Neural cell (in vitro differentiated cells): ENCODE data around the gene FNDC1. TPM values are rescaled to one million over a fixed set of nuclear protein-coding genes. Genes with fewer than 3 reads are reported as not detected.

ENCODE experiments used
- H2AFZ ChIP-seq: fragments of 200-600, 300-800 bp; sonication (generic), shearing (Covaris generic); 2 replicates; pipeline ENCODE4 v1.6.0; 2014; ENCODE audit warnings: low read depth, mild to moderate bottlenecking, antibody characterized with exemption, low read length, moderate library complexity
- H3F3A ChIP-seq: fragments of 200-600 bp; shearing (Covaris generic); 2 replicates; pipeline ENCODE4 v1.6.1; 2016; ENCODE audit warnings: mild to moderate bottlenecking, moderate library complexity, mixed read lengths, antibody characterized with exemption, low read length; ENCODE audit not compliant: insufficient read depth, poor library complexity, severe bottlenecking
- H3K27ac ChIP-seq: fragments of 200-600, 300-800 bp; sonication (generic), shearing (Covaris generic); 2 replicates; pipeline ENCODE4 v1.5.1; 2014; ENCODE audit warnings: mild to moderate bottlenecking, low read length, moderate library complexity
- H3K27me3 ChIP-seq: fragments of 300-800, 200-600 bp; sonication (generic), shearing (Covaris generic); 2 replicates; pipeline ENCODE4 v1.6.0; 2014; ENCODE audit warnings: mild to moderate bottlenecking, low read depth, low read length, moderate library complexity; ENCODE audit not compliant: insufficient read depth
- H3K36me3 ChIP-seq: fragments of 300-800, 200-600 bp; sonication (generic), shearing (Covaris generic); 2 replicates; pipeline ENCODE4 v1.5.1; 2014; ENCODE audit warnings: mild to moderate bottlenecking, antibody characterized with exemption, low read length, moderate library complexity; ENCODE audit not compliant: insufficient read depth
- H3K4me2 ChIP-seq: fragments of 300-800, 200-600 bp; sonication (generic), shearing (Covaris generic); 2 replicates; pipeline ENCODE4 v1.6.0; 2014; ENCODE audit warnings: mild to moderate bottlenecking, low read length
- H3K4me3 ChIP-seq: fragments of 300-800, 200-600 bp; sonication (generic), shearing (Covaris generic); 2 replicates; pipeline ENCODE4 v1.5.1; 2014; ENCODE audit warnings: mild to moderate bottlenecking, low read length, moderate library complexity
- H3K79me2 ChIP-seq: fragments of 200-600 bp; shearing (Covaris generic); replicated peaks from 2 replicates; pipeline ENCODE4 v1.6.0; 2014; ENCODE audit warnings: mild to moderate bottlenecking, low read length, moderate library complexity; ENCODE audit not compliant: insufficient read depth
- H3K9ac ChIP-seq: fragments of 300-800, 200-600 bp; sonication (generic), shearing (Covaris generic); 2 replicates; pipeline ENCODE4 v1.6.1; 2016; ENCODE audit warnings: mild to moderate bottlenecking, low read length, mixed read lengths
- H3K9me2 ChIP-seq: fragments of 200-600 bp; shearing (Covaris generic); 2 replicates; pipeline ENCODE4 v1.6.1; 2016; ENCODE audit warnings: mild to moderate bottlenecking, low read length, mixed read lengths; ENCODE audit not compliant: insufficient read depth
- H3K9me3 ChIP-seq: fragments of 200-600, 300-800 bp; sonication (generic), shearing (Covaris generic); 2 replicates; pipeline ENCODE4 v1.6.1; 2016; ENCODE audit warnings: mild to moderate bottlenecking, mixed run types, low read length, moderate library complexity, mixed read lengths
- H4K20me1 ChIP-seq: fragments of 200-600 bp; shearing (Covaris generic); 2 replicates; pipeline ENCODE4 v1.6.1; 2016; ENCODE audit warnings: mild to moderate bottlenecking, mixed run types; ENCODE audit not compliant: insufficient read depth
- CTCF ChIP-seq: fragments of 450-650 bp; IDR thresholded peaks from 2 replicates; pipeline ENCODE4 v1.5.1; 2014; ENCODE audit warnings: antibody characterized with exemption, mild to moderate bottlenecking, moderate library complexity; ENCODE audit not compliant: poor library complexity, severe bottlenecking
- EP300 ChIP-seq: fragments of 450-650 bp; conservative IDR thresholded peaks from 2 replicates; pipeline ENCODE4 v1.6.1; 2014; ENCODE audit warnings: antibody characterized with exemption, mild to moderate bottlenecking, moderate library complexity; ENCODE audit not compliant: poor library complexity, severe bottlenecking
- EZH2 ChIP-seq: fragments of 200-600, 300-800 bp; shearing (Covaris generic), sonication (generic); IDR thresholded peaks from 2 replicates; pipeline ENCODE4 v1.6.1; 2014; ENCODE audit warnings: antibody characterized with exemption, low read length, borderline replicate concordance, mild to moderate bottlenecking; ENCODE audit not compliant: insufficient read depth, poor library complexity, severe bottlenecking
- POLR2AphosphoS5 ChIP-seq: IDR thresholded peaks from 2 replicates; pipeline ENCODE4 v1.6.1; 2012
- RAD21 ChIP-seq: fragments of 450-650 bp; conservative IDR thresholded peaks from 2 replicates; pipeline ENCODE4 v1.6.1; 2014; ENCODE audit warnings: antibody characterized with exemption, mild to moderate bottlenecking, moderate library complexity
- REST ChIP-seq: IDR thresholded peaks from 2 replicates; pipeline ENCODE4 v1.6.1; 2012; ENCODE audit warnings: borderline replicate concordance
- SMC3 ChIP-seq: fragments of 450-650 bp; conservative IDR thresholded peaks from 2 replicates; pipeline ENCODE4 v1.6.1; 2014; ENCODE audit warnings: antibody characterized with exemption, mild to moderate bottlenecking, moderate library complexity; ENCODE audit not compliant: poor library complexity
- TAF1 ChIP-seq: IDR thresholded peaks from 2 replicates; pipeline ENCODE4 v1.6.1; 2012; ENCODE audit warnings: low read depth
- polyA plus RNA-seq: library from polyadenylated mRNA; depleted of rRNA; stranded (reverse); fragments of >200 nt; gene quantifications from 2 replicates; pipeline ENCODE4 v1.2.3, GENCODE V29; 2014

Gene FNDC1
- polyA plus RNA-seq, 1 donor from 2014 or later, result not detected

GRCh38 chr6:159174263-159174969 lies 5.2 kb downstream of the FNDC1 start:
- Histone ChIP-seq H3K27ac (no peak overlapping the region), H3K4me2 (no peak overlapping the region), H3K9ac (no peak overlapping the region), H3K9me3 (no peaks in the 10 kb centered on the region), H4K20me1 (no peaks in the 10 kb centered on the region), H3K36me3 (no peaks in the 10 kb centered on the region), H3K79me2 (no peaks in the 10 kb centered on the region), H3F3A (no peaks in the 10 kb centered on the region), H3K27me3 (peaks cover 52% of the 10 kb centered on the region), H3K9me2 (no peaks in the 10 kb centered on the region), H2AFZ (no peak overlapping the region), H3K4me3 (peak overlapping the region; percentile 38)
- TF ChIP-seq RAD21 (peak; percentile 79), SMC3 (peak; percentile 70), CTCF (peak; percentile 83), TAF1 (no peak), REST (no peak)

- H3K9ac ChIP-seq, result no peak overlapping the region
- H3K9me3 ChIP-seq, result no peaks in the 10 kb centered on the region
- H3K36me3 ChIP-seq, result no peaks in the 10 kb centered on the region
- no peak for TF ChIP-seq REST
- TF ChIP-seq SMC3, result no peak
- TF ChIP-seq EZH2, result no peak
- TF ChIP-seq TAF1, result no peak
- no peak for TF ChIP-seq EP300
- TF ChIP-seq RAD21, result no peak
- TF ChIP-seq POLR2AphosphoS5, result no peak
- TF ChIP-seq CTCF, result no peak
- no peaks in the 10 kb centered on the region for H3F3A ChIP-seq
- no peaks in the 10 kb centered on the region for H3K9me2 ChIP-seq
- no peaks in the 10 kb centered on the region for H3K79me2 ChIP-seq
- peaks cover 28% of the 10 kb centered on the region for H3K27me3 ChIP-seq
- no peak overlapping the region for H2AFZ ChIP-seq
- H3K4me2 ChIP-seq, result no peak overlapping the region
- H3K27ac ChIP-seq, result no peak overlapping the region
- no peaks in the 10 kb centered on the region for H4K20me1 ChIP-seq
- H3K4me3 ChIP-seq, result no peak overlapping the region
Measured at GRCh38 chr6:159176913-159177312, 7.7 kb downstream of the FNDC1 start.
